RWPE2 (cell line): ENCODE results near the gene VPS13C.

Experiments used
- ATAC-seq: fragments of 200-7000 bp; cut with Tn5 transposase; 3 replicates; pipeline ENCODE4 v1.9.1; 2021; ENCODE audit warnings: low read depth
- DNase-seq: peaks from one replicate; pipeline ENCODE4 v3.0.0-alpha.2; 2020; ENCODE audit warnings: low spot score
- H3K27ac ChIP-seq: fragments of 450-650 bp; 2 replicates; pipeline ENCODE4 v1.5.1; 2017; ENCODE audit warnings: mild to moderate bottlenecking; ENCODE audit not compliant: poor library complexity, severe bottlenecking
- H3K27me3 ChIP-seq: fragments of 250-450 bp; sonication (Bioruptor Pico); 2 replicates; pipeline ENCODE4 v1.5.1; 2021; ENCODE audit warnings: mild to moderate bottlenecking, moderate library complexity; ENCODE audit not compliant: insufficient read depth, poor library complexity, severe bottlenecking
- H3K36me3 ChIP-seq: fragments of 250-450 bp; sonication (Bioruptor Pico); 2 replicates; pipeline ENCODE4 v1.5.1; 2020; ENCODE audit warnings: low read depth, mild to moderate bottlenecking, moderate library complexity
- H3K4me1 ChIP-seq: fragments of 250-450 bp; sonication (Bioruptor Pico); 2 replicates; pipeline ENCODE4 v1.5.1; 2021; ENCODE audit warnings: mild to moderate bottlenecking, moderate library complexity; ENCODE audit not compliant: insufficient read depth, poor library complexity, severe bottlenecking
- H3K4me3 ChIP-seq: fragments of 250-450 bp; sonication (Bioruptor Pico); 2 replicates; pipeline ENCODE4 v1.5.1; 2021; ENCODE audit warnings: mild to moderate bottlenecking, moderate library complexity; ENCODE audit not compliant: severe bottlenecking
- H3K9me3 ChIP-seq: fragments of 250-450 bp; sonication (Bioruptor Pico); 2 replicates; pipeline ENCODE4 v1.5.1; 2021; ENCODE audit warnings: mild to moderate bottlenecking, moderate library complexity; ENCODE audit not compliant: severe bottlenecking
- CTCF ChIP-seq: fragments of 450-650 bp; IDR thresholded peaks from one replicate; pipeline ENCODE4 v1.5.1; 2017; ENCODE audit warnings: mild to moderate bottlenecking, moderate library complexity; ENCODE audit not compliant: poor library complexity, severe bottlenecking

Gene VPS13C

GRCh38 chr15:61889706-61890105, 170.5 kb downstream of the VPS13C start:
- DNase-seq, result no peak
- peaks cover 9% of the 10 kb centered on the region for H3K9me3 ChIP-seq
- peaks cover 15% of the 10 kb centered on the region for H3K36me3 ChIP-seq

GRCh38 chr15:61888074-61888780, 172.0 kb downstream of the VPS13C start:
- Histone ChIP-seq H3K27me3 (no peaks in the 10 kb centered on the region), H3K36me3 (peaks cover 9% of the 10 kb centered on the region; the same call in 1 of the 2 replicates), H3K4me3 (no peak overlapping the region), H3K4me1 (peaks cover 7% of the 10 kb centered on the region), H3K27ac (no peak overlapping the region), H3K9me3 (peaks cover under 1% of the 10 kb centered on the region)
- DNase-seq, result no peak
- no peak for TF ChIP-seq CTCF
- no peak for ATAC-seq

More at GRCh38 chr15:61889706-61890105, 170.5 kb downstream of the VPS13C start:
- peaks cover 7% of the 10 kb centered on the region for H3K4me1 ChIP-seq
- no peak for TF ChIP-seq CTCF
- no peaks in the 10 kb centered on the region for H3K27me3 ChIP-seq
- no peak overlapping the region for H3K4me3 ChIP-seq
- 0 out of 3 replicates have a peak, but pooled peaks have one; percentile 48 for ATAC-seq
- H3K27ac ChIP-seq, result no peak overlapping the region

- Histone ChIP-seq H3K4me1 (peaks cover 19% of the 10 kb centered on the region), H3K27me3 (no peaks in the 10 kb centered on the region), H3K4me3 (no peak overlapping the region), H3K27ac (no peak overlapping the region), H3K9me3 (no peaks in the 10 kb centered on the region), H3K36me3 (peaks cover 52% of the 10 kb centered on the region)
- no peak for TF ChIP-seq CTCF
- DNase-seq (no peak), ATAC-seq (no peak)
These were observed 180.2 kb downstream of the VPS13C start for GRCh38 chr15:61880084-61880483.

- Histone ChIP-seq H3K27me3 (no peaks in the 10 kb centered on the region), H3K27ac (no peak overlapping the region), H3K36me3 (peaks cover 57% of the 10 kb centered on the region), H3K9me3 (no peaks in the 10 kb centered on the region), H3K4me3 (no peak overlapping the region), H3K4me1 (peaks cover 19% of the 10 kb centered on the region)
- no peak for TF ChIP-seq CTCF
- ATAC-seq (peak; percentile 91), DNase-seq (no peak)
These were observed 181.0 kb downstream of the VPS13C start for GRCh38 chr15:61879219-61879618.

- ATAC-seq (peak; percentile 51; the same call in 2 of the 3 replicates), DNase-seq (no peak)
- no peak overlapping the region for H3K4me3 ChIP-seq
- H3K27me3 ChIP-seq, result no peaks in the 10 kb centered on the region
- H3K27ac ChIP-seq, result no peak overlapping the region
- peaks cover 49% of the 10 kb centered on the region for H3K36me3 ChIP-seq
- H3K4me1 ChIP-seq, result no peaks in the 10 kb centered on the region
- peak; percentile 99 for TF ChIP-seq CTCF
- no peaks in the 10 kb centered on the region for H3K9me3 ChIP-seq
These were observed 188.2 kb downstream of the VPS13C start for GRCh38 chr15:61871926-61872522.
